GM18511 (cell line): Measurements from ENCODE around the gene CMSS1.
A peak's percentile ranks its signal among the peaks of the same experiment; 100 is the strongest.

ENCODE experiments used
- ATAC-seq: cut with Tn5 transposase; IDR thresholded peaks from one replicate; pipeline ENCODE4 v1.9.1; 2021; ENCODE audit warnings: mild to moderate bottlenecking, moderate library complexity; ENCODE audit not compliant: unreplicated experiment

CMSS1 gene

GRCh38 chr3:99978221-99978620 lies 160.6 kb downstream of the CMSS1 start:
- no peak for ATAC-seq

- ATAC-seq, result no peak
Measured at GRCh38 chr3:99980606-99981005, 162.9 kb downstream of the CMSS1 start.

DNA sequence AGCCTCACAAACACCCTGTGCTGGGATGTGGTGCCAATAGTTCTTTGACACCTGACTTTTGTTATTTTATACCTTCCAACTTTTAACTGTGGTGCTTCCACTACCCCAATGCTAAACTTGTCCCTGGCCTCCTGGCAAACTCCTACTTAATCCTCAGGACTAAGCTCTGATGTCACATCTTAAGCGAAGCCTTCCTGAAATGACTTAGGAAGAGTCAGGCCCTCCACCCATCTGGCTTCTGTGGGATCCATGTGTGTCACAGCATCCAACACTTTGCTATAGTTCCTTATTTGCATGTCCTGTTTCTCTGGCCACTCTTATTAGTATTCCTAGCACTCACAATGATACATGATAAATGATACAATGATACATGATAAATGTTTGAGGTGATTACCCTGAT lies 163.5 kb downstream of the CMSS1 start:
- no peak for ATAC-seq

DNA sequence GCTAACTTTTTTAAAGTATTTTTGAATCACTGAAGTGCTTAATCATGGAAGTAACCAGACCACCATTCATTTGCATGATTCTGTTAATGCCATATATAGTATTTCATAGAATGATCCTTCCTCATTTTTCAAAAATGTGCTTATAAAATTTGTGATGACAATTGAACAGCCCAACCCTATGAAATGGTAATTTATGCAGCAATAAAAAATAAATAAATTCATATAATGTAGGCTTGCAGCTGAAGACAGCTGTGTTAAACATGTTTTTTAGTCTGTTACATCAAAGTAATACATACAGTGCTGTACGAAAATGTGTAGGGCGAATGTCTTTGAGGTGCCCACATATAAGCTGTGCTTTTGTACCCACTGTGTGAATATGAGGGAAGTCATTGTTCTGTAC lies 165.0 kb downstream of the CMSS1 start:
- ATAC-seq, result no peak

DNA sequence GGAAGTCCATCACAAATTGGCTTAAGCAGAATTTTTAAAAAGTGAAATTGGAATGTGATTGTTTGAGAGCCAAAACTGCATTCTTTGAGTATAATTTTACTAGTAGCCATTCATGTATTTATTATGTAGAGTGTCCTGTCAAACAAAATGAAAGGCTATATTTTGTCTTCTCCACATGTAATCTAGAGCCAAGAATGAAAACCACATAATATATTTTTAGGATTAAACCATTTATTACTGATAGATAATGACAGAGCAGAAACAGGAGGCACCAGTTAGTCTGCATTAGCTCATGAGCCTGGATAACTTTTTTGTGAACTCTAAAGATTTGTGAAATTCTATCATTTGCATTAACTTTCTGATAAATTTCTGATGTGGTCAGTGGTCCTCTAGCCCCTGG lies 166.5 kb downstream of the CMSS1 start:
- ATAC-seq, result no peak

DNA sequence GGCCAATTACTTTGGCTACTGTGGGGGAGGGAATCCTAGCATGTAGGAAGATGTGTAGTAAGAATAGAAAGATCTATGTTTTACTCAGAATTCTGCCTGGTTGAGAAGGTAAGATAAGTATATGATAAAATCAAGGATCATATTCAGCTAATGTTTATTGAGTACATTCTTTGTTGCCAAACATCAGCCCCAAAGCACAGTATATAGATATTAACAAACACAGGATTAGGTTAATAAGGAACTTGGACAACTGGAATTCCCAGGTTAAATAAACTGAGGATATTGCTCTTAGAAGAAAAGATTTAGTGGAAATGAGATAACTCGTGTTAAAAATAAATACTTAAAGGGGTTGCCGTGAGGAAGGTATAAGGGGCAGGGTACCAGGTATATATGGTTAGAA lies 167.0 kb downstream of the CMSS1 start:
- no peak for ATAC-seq

GRCh38 chr3:99990179-99990578 lies 172.5 kb downstream of the CMSS1 start:
- no peak for ATAC-seq

GRCh38 chr3:99997293-99997692 lies 179.6 kb downstream of the CMSS1 start:
- no peak for ATAC-seq

GRCh38 chr3:99999536-99999935 lies 181.9 kb downstream of the CMSS1 start:
- ATAC-seq, result no peak

DNA sequence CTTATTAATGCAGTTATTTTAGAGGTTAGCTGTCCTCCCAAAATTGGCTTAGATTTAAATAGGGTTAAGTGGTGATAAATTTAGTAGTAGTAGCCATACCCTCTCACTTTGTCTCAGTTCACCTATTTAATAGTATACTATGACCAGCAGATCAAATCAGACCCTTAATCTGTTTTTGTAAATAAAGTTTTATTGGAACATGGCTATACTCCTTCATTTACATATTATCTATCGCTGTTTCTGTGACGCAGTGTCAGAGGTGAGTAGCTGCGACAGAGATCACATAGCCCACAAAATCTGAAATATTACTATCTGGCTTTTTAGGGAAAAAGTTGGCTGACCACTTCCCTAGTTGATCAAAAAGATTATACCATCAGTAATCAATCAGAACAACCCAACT lies 183.4 kb downstream of the CMSS1 start:
- no peak for ATAC-seq

- no peak for ATAC-seq
Measured at GRCh38 chr3:100001526-100002270, 184.0 kb downstream of the CMSS1 start.

DNA sequence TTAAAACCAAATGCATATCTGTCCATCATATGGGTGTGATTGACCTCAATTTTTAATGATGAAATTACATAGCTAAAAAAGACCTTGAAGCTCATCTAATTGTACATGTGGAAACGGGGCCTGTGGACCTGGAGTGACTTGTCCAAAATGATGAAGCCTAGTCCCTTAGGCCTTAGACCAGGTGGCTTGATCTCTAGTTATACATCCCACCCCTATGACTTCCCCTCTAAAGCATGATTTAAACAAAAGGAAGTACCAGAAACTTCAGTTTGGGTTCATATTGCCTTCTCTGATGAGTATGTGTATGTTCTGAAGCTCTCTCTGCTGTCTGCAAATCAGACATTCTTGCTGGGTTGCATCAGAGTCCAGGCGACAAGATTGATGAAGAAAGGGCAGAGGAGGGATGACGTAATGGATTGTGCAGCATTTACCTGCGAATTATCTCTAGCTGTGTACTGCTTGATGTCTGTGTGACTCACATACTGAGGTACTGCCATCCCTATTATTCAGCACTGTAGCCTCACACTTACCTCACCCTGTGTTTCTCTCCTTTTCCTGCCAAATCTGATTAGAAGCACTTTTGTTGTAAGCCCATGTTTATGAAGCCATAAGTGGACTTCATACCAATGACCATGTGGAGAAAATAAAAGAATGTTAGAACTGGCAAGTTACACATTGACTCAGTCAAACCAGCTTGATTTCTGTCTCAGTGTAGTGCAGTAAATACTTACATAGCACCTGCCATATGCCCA lies 185.1 kb downstream of the CMSS1 start:
- no peak for ATAC-seq

- peak; percentile 61 for ATAC-seq
Measured at GRCh38 chr3:100003609-100004503, 186.2 kb downstream of the CMSS1 start.

- ATAC-seq, result no peak
Measured at GRCh38 chr3:100004931-100005330, 187.3 kb downstream of the CMSS1 start.

GRCh38 chr3:100005665-100006393 lies 188.2 kb downstream of the CMSS1 start:
- ATAC-seq, result no peak

DNA sequence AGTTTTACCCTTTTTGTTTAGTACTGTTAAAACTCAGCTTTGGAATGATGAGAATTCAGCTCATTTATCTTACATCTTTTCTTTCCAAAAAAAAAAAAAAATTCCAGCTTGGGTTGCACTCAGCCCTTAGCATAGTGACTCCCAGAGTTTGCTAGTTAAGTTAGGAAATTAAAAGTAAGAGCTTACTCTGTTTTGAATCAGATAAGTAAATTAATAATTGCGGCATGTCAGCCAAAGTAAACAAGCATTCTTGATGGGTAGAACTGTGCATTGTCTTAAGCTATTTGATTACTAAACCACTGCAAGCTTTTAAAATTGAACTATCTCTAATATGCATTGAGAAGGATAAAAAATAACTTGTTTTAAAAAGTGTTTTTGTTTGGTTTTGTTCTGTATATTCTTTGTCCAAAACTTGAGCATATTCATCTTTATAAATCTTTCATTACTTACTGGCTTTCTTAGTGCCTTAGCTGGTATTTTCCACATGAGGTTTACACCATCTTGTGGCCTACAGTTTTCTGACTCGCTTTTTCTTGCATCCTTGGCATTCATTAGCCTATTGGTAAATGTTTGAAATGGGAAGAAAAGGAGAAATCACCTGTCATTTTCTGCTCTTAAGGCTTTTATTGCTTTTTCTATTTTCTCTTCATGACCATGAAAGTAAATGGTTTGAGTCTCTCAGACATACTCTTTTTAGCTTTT lies 189.1 kb downstream of the CMSS1 start:
- no peak for ATAC-seq

GRCh38 chr3:100007313-100007712 lies 189.7 kb downstream of the CMSS1 start:
- ATAC-seq, result no peak

DNA sequence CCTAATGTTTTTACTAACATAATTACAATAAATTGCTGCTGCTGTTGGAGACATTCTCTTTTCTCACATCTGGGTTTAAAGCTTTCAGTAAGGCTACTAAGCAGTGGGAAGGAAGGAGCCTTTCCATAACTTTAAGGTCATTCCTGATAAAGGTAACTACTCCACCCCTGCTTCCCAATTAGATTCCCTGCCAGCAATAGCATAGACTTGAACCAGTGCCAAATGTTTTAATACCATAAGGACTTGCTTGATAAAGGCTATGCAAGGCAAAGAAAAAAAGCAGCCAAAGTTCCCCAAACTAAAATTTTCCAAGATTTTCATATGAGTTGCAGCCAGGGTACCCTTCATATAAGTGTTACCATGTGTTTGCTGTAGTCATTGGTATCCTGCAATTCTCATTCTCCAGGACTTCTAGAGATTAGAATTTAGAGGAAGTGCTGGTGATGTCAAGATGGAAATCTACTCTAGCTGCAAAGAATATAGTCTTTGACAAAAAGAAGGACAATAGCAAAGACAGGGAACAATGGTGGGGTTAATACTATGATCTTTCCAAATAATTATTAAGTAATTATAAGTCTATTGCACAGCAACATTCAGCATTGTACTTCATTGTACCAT lies 190.5 kb downstream of the CMSS1 start:
- no peak for ATAC-seq

DNA sequence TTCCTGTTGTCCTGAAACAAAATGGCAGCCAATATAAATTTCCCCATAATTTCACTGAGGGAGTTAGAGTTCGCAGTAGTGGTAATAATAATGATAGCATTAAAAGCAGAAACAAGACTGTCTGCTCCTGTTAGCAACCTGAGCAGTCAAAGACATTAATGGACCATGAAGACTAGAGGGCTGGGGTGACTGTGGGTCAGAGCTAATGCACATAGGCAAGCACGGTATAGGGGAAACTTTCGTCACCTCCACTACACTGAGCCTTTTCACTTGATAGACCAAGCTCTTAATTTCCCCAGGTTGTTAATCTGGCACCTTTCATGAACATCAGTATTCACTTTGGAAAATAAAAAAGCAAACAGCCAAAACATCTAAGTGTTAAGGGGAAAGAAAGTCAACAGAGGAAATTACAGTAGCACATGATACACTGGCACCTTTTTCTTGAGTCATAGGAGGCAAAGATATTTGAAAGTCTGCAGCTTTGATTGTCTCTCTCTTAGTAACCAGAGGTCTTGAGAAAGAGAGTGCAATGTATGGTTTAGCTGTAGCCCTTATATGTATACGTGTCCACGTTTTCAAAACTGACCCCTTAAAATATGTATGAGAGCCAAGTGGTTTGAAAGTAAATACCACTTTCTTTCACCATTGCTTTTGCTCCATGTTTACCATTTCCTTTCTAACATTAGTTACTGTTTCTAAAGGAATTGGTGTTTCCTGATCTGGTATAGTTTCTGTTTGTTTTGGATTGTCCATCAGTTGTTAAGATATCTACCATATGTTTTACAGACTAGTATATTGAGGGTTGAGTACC lies 191.8 kb downstream of the CMSS1 start:
- ATAC-seq, result no peak
